GM21529 (cell line): Measurements from ENCODE around the gene PURB.
"Not testable (repeated sequence)": the region's sequence is repeated elsewhere in the genome, so short reads cannot be mapped to it uniquely, and the experiment has no call there.

Experiments used
- ATAC-seq: cut with Tn5 transposase; IDR thresholded peaks from one replicate; pipeline ENCODE4 v1.9.1; 2021; ENCODE audit not compliant: unreplicated experiment

The PURB gene

DNA sequence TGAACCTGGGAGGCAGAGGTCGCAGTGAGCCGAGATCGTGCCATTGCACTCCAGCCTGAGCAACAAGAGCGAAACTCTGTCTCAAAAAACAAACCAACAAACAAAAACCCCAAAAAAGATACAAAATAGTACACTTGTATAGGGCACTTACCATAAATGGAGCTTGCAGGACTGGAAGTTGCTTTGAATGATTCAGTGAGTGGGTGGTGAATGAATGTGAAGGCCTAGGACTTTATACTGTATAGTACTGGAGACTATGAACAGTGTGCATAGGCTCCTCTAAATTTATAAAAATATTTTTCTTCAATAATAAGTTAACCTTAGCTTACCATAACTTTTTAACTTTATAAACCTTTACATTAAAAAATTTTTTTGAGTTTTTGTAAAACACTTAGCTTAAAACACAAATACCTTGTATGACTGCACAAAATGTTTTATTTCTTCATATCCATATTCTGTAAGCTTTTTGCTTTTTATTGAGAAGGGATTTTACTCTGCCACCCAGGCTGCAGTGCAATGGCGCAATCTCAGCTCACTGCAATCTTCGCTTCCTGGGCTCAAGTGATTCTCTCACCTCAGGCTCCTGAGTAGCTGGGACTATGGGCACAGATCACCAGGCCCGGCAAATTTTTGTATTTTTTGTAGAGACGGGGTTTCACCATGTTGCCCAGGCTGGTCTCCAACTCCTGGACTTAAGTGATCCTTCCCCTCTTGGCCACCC, 30.5 kb downstream of the PURB start:
- ATAC-seq, result no peak

DNA sequence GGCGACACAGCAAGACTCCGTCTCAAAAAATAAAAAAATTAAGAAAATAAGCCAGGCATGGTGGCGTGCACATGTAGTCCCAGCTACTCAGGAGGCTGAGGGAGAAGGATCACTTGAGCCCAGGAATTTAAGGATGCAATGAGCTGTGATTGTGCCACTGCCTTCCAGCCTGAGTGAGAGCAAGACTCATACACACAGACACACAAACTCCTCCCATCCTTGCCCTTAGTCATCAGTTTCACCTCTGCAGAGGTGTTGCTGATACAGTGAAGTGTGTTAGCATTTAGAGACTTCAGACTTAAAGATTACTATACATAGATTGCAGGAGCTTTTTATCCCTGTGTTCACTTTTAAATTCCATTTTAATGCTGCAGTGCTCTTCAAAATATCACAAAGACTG, 31.9 kb downstream of the PURB start:
- ATAC-seq, result no peak

DNA sequence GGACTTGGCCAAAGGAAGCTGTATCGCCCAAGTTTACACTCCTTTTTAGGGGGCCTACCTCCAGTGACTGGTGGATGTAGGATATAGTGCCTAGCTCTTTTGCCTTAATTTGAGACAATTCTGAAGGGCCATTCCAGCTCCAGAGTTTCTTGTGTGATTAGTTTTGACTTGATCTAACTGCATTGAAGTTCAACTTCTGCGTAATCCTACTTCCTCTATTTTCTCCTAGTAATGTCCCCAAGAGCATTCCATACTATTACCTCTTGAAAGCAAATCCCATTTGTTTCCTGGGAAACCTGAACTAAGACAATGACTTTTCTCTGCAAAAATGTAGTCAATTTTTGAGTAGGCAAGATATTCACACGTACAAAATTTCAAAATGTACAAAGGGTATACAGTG, 32.7 kb downstream of the PURB start:
- ATAC-seq, result no peak

DNA sequence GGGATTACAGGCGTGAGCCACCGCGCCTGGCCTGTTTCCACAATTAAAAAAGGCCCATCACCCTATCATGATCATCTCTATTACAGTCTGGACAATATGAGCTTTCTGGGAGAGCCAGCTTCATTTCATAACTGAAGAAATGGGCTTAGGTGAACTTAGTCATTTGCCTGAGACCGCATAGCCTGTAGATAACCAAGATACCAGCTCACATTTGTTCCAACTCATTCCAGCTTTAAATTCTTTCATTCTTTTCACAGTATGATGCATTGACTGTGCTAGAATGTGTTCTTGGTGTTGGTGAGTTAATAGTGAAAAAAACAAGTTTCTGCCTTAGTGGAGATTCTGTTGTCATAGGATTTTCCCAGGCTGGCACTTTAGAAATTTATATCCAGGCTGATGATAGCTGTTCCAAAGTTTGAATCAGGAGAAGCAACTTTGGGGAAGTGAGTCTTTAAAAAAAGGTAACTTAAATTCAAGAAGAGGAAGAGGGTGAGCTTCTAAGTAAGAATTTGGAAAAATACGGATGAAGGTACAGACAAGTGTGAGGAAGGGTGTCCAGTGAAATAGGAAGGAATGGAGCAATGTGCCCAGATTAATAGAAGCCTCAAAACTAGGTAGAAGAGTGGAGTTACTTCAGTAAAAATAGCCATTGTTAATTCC, 35.3 kb downstream of the PURB start:
- ATAC-seq, result no peak

DNA sequence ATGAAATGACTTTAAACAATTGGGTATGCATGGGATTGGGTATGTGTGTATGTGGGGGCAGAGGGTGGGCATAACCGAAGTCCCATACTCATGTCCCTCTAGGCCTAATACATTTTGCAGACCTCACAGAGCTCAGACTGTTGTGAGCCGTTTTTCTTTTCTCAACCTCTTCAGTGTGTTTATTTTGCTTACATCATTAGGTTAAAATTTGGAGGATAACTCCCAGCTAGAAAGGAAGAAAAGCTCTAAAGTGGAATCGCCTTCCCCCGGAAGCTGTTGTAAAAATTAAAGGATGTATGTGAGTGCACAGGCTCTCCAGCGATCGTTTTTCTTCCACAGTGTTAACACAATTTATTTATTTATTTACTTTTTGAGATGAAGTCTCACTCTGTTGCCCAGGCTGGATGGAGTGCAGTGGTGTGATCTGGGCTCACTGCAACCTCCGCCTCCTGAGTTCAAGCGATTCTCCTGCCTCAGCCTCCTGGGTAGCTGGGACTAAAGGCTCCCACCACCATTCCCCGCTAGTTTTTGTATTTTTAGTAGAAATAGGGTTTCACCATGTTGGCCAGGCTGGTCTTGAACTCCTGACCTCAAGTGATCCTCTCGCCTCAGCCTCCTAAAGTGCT, 36.0 kb downstream of the PURB start:
- ATAC-seq, result no peak

DNA sequence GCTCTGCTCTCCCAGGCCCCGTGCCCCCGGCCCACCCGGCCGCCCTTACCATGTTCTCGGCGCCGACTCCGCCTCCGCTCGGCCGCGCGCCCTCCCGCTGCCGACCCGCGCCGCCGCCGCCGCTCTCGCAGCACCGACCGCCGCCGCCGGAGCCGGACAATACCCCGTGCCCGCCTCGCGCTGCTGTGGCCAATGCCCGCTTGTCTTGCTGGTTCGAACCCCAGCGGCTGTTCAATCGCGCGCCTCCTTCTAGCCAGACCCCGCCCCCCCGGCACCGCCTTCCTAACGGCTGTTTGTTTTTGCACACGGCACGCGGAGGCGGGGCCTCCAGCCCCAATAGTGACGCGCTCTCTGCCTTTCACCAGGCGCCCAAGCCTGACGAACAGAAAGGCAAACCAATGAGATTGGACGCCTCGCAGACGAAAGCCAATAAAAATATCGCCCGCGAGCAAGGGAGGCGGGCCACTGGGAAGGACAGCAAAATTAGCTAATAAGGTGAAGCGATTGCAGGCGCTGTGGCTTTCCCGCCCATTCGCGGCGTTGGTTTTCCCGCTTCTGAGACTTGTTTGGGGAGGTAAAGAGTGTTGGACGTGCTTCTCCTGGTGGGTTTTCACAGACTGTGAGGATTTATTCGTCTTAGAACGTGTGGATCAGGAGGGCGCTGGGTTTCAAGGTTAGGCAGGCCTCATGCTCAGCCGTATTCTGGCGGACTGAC, 37.3 kb downstream of the PURB start, which contains the start of gene H2AZ2:
Gene H2AZ2 (minus strand): TSS at position 168 of the 715 bp plus-strand sequence. CDS start 116 bp downstream, at position 52.
- ATAC-seq, result peak; percentile 82

DNA sequence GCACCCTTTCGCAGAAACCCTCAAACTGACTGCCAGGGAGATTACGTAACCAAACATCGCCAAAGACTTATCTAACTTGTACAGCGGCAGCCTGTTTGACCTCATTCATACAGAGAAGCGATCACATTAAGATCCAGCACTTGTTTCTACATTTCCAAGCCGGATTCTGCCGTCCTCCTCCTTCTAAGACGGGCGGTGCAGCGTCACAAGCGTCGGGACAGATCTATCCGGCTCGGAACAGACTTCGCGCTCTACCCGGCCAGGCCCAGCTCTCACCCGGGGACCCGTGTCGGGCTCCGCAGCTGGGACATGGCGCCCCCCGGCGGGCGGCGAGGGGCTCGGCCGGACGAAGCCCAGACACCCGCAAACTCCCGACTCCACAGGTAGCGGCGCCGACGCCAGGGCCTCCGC, 37.8 kb downstream of the PURB start:
- ATAC-seq, result peak; percentile 64

DNA sequence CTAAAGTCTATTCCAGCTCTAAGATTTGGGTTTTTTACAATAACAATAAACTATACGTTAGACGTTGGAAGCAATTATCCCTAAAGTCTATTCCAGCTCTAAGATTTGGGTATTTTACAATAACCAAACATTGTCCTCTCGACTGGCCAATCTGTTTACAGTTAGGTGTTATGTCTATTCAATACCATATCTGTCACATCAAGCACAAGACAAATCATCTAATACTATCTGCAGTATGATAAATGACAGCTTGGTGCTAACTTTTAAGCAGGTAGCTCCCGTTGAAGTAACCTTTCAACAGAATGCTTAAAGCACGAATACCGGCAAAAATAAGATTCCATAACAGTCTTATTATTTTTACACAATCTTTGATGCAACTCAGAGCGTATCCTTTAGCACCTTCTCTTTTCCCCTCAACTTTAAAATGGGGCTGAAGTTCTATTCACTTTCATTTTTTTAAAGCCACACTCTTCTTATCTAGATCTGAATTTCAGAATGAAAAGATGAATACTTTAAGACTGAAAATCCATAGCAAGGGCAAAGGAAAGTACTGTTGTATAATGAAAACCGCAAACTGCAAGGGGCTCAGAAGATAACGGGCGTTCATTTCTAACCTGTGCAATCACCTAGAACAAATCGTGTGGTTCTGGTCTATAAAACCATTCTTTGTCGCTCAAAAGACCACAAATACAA, 38.4 kb downstream of the PURB start:
- no peak for ATAC-seq

DNA sequence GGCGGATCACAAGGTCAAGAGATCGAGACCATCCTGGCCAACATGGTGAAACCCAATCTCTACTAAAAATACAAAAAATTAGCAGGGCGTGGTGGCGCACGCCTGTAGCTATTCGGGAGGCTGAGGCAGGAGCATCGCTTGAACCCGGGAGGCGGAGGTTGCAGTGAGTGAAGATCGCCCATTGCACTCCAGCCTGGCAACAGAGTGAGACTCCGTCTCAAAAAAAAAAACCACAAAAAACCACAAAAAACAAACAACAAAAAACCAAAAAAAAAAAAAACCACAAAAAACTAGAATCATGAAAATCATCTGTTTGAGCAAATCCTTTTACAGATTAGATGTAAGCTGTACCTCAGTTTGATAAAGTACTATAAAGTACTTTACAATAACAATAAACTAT, 38.9 kb downstream of the PURB start:
- not testable (repeated sequence) for ATAC-seq

DNA sequence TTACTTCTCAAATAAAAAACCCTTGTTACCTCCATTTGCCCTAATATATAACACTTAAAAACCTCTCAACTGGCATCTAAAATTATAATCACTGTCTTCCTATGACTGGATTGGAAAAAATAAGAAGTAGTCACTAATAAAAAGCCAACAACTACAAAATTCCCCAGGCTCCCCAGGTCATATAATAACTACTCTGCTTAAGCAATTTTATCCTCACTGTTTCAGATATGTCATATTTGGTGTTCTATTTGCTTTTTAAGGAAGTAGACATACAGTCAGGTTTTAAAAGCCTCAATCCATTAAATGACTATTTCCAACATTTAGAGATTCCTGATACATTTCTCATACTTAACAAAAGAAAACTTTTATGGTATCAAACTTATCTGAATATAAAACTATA, 39.9 kb downstream of the PURB start:
- no peak for ATAC-seq

DNA sequence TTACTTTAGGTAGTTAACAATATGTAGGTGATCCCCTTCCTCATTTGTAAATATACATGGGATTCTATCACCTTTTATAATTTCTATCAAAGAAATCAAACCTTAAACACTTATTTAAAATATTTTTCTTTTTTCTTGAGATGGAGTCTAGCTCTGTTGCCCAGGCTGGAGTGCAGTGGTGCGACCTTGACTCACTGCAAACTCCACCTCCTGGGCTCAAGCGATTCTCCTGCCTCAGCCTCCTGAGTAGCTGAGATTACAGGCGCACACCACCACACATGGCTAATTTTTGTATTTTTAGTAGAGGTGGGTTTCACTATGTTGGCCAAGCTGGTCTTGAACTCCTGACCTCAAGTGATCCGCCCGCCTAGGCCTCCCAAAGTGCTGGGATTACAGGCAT, 41.9 kb downstream of the PURB start:
- ATAC-seq, result not testable (repeated sequence)

DNA sequence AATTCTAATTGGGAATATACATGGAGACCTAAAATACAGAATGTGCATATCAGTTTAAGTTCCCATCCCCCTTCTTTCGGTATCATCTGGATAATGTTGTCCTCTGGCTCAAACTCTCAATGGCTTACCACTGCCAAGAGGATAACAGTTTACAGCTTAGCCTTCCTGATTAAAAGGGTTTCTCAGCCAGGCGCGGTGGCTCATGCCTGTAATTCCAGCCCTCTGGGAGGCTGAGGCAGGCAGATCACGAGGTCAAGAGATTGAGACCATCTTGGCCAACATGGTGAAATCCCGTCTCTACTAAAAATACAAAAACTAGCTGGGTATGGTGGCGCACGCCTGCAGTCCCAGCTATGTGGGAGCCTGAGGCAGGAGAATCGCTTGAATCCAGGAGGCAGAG, 42.7 kb downstream of the PURB start:
- ATAC-seq, result not testable (repeated sequence)

DNA sequence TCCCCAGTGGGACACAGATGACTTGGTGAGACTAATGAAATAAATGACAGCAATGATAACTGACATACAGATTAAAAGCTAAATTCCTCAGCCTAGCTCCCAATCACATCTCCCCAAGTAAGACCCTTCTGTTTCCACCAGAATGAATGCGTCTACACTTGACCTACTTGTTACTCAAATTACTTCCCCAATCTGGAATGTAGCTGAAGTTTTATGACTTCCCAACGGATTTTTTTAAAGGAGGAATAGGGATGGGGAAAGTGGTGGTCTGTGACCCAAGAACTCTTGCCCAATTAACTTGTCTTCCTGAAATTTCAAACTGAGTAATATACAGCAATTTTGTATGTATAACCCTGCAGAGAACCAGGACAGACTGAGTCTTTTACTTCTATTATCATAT, 46.6 kb downstream of the PURB start:
- ATAC-seq, result no peak

DNA sequence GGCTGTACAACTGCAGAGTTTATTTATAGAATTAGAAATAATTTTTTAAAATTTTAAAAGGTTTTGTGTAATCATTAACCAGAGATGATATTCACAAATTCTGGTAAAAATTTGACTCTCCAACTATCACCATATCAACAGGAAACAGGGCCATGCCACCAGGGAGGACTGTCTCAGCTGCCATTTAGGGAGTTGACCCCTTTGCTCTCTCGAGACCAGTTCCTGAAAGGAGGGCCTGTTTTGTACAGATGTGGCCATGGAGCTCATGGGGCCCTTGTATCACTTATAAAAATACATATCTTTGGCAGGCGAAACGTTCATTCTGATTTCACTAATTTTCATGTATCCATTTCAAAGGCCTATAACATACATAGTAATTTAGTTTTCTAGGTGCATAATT, 57.8 kb downstream of the PURB start:
- ATAC-seq, result no peak
